Sigmoid colon (tissue), 7 donors: ENCODE measurements around the gene TDRD9. TPM values are rescaled to one million over a fixed set of nuclear protein-coding genes. Genes with fewer than 3 reads are reported as not detected.
A peak's percentile ranks its signal among the peaks of the same experiment; 100 is the strongest.

Source experiments
- DNase-seq: peaks from one replicate; pipeline ENCODE4 v3.0.0-alpha.2; 2019
- H3K27ac ChIP-seq, 4 donors: fragments of 200-600 bp; sonication (generic); one replicate each; pipeline ENCODE4 v1.5.1; 2016 to 2019; ENCODE audit warnings: mild to moderate bottlenecking in 1 of 4
- H3K27me3 ChIP-seq, 3 donors: fragments of 200-600 bp; sonication (generic); one replicate each; pipeline ENCODE4 v1.5.1; 2019; ENCODE audit warnings: mild to moderate bottlenecking in 1 of 3
- H3K36me3 ChIP-seq, 4 donors: fragments of 200-600 bp; sonication (generic); one replicate each; pipeline ENCODE4 v1.5.1; 2016 to 2019
- H3K4me1 ChIP-seq, 4 donors: fragments of 200-600 bp; sonication (generic); one replicate each; pipeline ENCODE4 v1.5.1; 2017 to 2019
- H3K4me3 ChIP-seq, 4 donors: fragments of 200-600 bp; sonication (generic); one replicate each; pipeline ENCODE4 v1.5.1; 2017 to 2019; ENCODE audit warnings: mild to moderate bottlenecking in 2 of 4, moderate library complexity in 1 of 4
- H3K9me3 ChIP-seq, 4 donors: fragments of 200-600 bp in 3 of 4; sonication (generic) in 3 of 4; one replicate each; pipeline versions ENCODE4 v1.5.1 to v1.6.1; 2013 to 2019
- EP300 ChIP-seq, 4 donors: sonication (generic); formaldehyde crosslinking; IDR thresholded peaks; one replicate each; pipeline ENCODE4 v1.6.1; 2017; ENCODE audit warnings: antibody characterized with exemption in 4 of 4
- POLR2A ChIP-seq, 2 donors: fragments of 450-650 bp; IDR thresholded peaks; one replicate each; pipeline ENCODE4 v1.6.1; 2016; ENCODE audit warnings: antibody characterized with exemption in 2 of 2, mild to moderate bottlenecking in 2 of 2, moderate library complexity in 2 of 2
- POLR2AphosphoS5 ChIP-seq, 4 donors: sonication (generic); formaldehyde crosslinking; IDR thresholded peaks; one replicate each; pipeline ENCODE4 v1.6.1; 2017; ENCODE audit warnings: antibody characterized with exemption in 4 of 4
- WGBS, 2 donors: extraction: QIAGEN DNeasy Blood & Tissue Kit; methylation state at CpG; one replicate each; pipeline ENCODE4 v1.1.7; 2013; 5-methylcytosine and 5-hydroxymethylcytosine counted together
- intact Hi-C: fragments of 100-400 bp; cut with DNase I; formaldehyde crosslinking; loops from one replicate; pipeline ENCODE4 v1.15.1; 2023
- polyA plus RNA-seq, 3 donors: library from polyadenylated mRNA; stranded (reverse); fragments of 200-250 nt; gene quantifications; one replicate each; pipeline ENCODE4 v1.2.3, GENCODE V29; 2013
- total RNA-seq, 4 donors: library from RNA; depleted of rRNA; stranded (reverse); fragments of >200 nt; gene quantifications; one replicate each; pipeline ENCODE4 v1.1.0, GENCODE V29; 2016
- TF ChIP-seq, protein P1 (sequence below), 4 experiments: fragments of 450-650 bp in 3 of 4; fragments of 200-600 bp in 1 of 4; IDR thresholded peaks; one replicate each; pipeline ENCODE4 v1.5.1; 2016 to 2019; ENCODE audit warnings: antibody characterized with exemption in 4 of 4, mild to moderate bottlenecking in 3 of 4, moderate library complexity in 2 of 4
- donor health status: healthy with polysubstance abuse.
- donor health status: Bipolar disorder and iron deficiency.
- donor health status: healthy.

Gene TDRD9
- total and polyA plus RNA-seq, 7 donors, result 0.58 to 4.6 (median 1.2) TPM

DNA sequence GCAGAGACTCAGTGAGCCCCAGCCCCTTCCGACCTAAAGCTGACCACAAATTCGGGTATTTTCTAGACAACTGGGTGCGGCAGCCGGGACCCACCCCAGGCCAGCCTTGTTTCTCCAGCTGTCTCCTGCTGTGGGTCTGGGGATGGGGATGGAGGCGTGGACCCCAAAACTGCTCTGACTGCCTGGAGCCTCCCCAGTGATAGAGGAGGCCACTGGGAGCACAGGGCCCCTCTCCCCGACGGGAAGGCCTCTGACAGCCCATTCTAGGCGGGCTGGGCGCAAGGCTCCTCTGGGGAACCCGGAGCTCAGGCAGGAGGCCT, 38.2 kb upstream of the TDRD9 start:
- no peak for DNase-seq
- intact Hi-C loops, result no loop called here
- TF ChIP-seq POLR2A (IDR thresholded peaks at IDR 0.05) (no peak), POLR2AphosphoS5 (IDR thresholded peaks at IDR 0.05) (no peak), EP300 (IDR thresholded peaks at IDR 0.05) (no peak)
- TF ChIP-seq, protein P1, sequence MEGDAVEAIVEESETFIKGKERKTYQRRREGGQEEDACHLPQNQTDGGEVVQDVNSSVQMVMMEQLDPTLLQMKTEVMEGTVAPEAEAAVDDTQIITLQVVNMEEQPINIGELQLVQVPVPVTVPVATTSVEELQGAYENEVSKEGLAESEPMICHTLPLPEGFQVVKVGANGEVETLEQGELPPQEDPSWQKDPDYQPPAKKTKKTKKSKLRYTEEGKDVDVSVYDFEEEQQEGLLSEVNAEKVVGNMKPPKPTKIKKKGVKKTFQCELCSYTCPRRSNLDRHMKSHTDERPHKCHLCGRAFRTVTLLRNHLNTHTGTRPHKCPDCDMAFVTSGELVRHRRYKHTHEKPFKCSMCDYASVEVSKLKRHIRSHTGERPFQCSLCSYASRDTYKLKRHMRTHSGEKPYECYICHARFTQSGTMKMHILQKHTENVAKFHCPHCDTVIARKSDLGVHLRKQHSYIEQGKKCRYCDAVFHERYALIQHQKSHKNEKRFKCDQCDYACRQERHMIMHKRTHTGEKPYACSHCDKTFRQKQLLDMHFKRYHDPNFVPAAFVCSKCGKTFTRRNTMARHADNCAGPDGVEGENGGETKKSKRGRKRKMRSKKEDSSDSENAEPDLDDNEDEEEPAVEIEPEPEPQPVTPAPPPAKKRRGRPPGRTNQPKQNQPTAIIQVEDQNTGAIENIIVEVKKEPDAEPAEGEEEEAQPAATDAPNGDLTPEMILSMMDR (IDR thresholded peaks at IDR 0.05), result no peak
- no peaks in the 10 kb centered on the region for H3K9me3 ChIP-seq
- H3K27ac ChIP-seq, result peak overlapping the region in 1 of 4 donors; percentile 3
- WGBS, 2 donors, result 66 to 82% methylated on average over 10 of the region's 10 CpGs
- no peaks in the 10 kb centered on the region for H3K4me1 ChIP-seq
- H3K36me3 ChIP-seq, result no peaks in the 10 kb centered on the region
- no peak overlapping the region for H3K4me3 ChIP-seq
- no peaks in the 10 kb centered on the region for H3K27me3 ChIP-seq

DNA sequence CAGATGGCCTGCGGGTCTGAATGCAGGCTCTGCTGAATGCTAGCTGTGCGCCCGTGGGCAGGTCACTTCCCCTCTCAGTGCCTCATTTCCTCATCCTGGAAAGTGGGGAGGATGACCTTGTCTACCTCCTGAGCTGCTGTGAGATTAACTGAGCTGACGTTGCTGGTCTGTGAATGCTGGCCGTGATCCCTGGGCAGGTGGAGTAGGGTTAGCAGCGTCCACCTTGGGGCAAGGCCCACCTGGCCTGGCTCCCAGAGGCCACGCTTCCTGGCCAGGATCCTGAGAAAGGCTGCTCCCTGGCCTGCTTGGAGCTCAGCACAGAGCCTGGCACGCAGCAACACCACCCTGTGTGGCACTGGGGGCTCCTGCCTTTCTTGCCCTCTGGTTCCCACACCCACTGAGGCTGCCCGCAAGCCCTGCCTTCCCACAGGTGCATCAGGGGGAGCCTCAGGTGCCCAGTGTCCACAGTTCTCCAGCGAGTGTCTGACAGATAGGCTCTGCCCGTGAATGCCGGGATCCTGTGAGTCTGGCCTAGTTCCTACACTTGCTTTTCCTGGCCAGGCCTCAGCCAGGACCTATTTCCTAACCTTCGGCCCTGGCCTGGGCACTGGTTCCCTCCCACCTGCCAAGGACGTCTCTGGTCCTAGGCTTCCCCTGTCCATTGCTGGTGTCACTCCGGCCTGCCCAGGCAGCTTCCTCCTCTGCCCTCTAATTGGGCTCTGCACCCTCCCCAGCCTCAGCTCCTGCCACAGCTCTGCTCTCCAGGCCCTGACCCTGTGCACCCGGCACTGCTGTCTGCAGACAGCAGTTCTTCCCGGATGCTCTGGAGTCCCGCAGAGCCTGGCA, 37.2 kb upstream of the TDRD9 start:
- H3K4me1 ChIP-seq, result no peaks in the 10 kb centered on the region
- TF ChIP-seq EP300 (IDR thresholded peaks at IDR 0.05) (no peak), POLR2AphosphoS5 (IDR thresholded peaks at IDR 0.05) (no peak)
- TF ChIP-seq, protein P1 (IDR thresholded peaks at IDR 0.05), result no peak

DNA sequence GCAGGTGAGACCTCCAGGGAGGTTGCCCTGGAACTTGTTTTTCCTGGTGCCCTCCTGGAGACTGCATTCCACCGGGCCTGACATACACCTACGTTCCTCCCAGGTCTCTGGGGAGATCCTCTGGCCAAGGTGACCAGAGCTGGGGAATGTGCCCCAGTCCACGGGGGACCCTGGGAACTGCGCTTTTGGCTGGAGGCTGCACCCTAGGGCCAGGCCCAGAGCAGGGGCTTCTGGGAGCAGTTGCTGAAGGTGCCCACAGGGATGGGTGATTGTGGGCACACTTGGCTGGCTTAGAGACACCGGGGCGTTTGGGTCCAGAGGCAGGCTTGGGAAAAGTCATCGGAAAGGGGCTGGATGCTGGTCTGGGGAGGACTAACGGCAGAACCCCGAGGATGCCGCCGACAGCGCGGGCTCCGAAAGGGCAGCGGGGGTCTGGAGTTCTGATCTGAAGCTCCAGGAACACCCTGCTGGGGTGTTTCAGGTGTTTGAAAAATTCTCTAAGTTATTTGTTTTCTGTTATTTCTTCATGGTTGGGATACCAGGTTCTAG, 36.5 kb upstream of the TDRD9 start:
- Histone ChIP-seq H3K27me3 (no peaks in the 10 kb centered on the region), H3K4me1 (peaks cover 0 to under 1% (median 0%) of the 10 kb centered on the region in 4 donors), H3K9me3 (no peaks in the 10 kb centered on the region), H3K27ac (no peak overlapping the region), H3K4me3 (no peak overlapping the region), H3K36me3 (no peaks in the 10 kb centered on the region)
- no peak for DNase-seq
- TF ChIP-seq POLR2AphosphoS5 (IDR thresholded peaks at IDR 0.05), result no peak
- no peak for TF ChIP-seq EP300 (IDR thresholded peaks at IDR 0.05)
- TF ChIP-seq, protein P1 (IDR thresholded peaks at IDR 0.05), result no peak
- TF ChIP-seq POLR2A (IDR thresholded peaks at IDR 0.05), result no peak
- intact Hi-C loops, result no loop called here
- 87 to 92% methylated on average over 15 of the region's 15 CpGs for WGBS, 2 donors

More for the DNA sequence above, 37.2 kb upstream of the TDRD9 start:
- Histone ChIP-seq H3K27ac (peak overlapping the region in 1 of 4 donors; percentile 32), H3K9me3 (no peaks in the 10 kb centered on the region), H3K36me3 (no peaks in the 10 kb centered on the region), H3K4me3 (no peak overlapping the region), H3K27me3 (no peaks in the 10 kb centered on the region)
- 70 to 81% methylated on average over 18 of the region's 18 CpGs for WGBS, 2 donors
- no peak for DNase-seq
- intact Hi-C loops, result no loop called here

DNA sequence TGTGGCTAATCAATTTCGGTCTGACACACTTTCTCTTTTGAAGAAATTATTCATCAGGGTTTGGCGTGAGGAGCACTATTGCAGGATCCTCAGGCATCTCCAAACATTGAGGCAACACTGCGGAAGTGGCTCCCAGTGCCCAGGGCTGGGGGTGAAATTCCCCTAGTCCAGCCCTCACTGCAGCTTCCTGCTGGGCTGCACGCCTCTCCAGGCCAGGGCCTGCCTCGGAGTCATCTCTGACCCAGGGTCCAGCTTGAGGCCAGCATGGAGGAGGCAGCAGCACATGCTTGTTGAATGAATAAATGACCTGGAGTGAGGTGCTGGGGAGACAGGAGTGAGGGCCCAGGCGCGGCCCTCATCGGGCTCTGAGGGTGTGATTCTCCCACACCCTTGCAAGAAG, 36.0 kb upstream of the TDRD9 start:
- no peak for TF ChIP-seq EP300 (IDR thresholded peaks at IDR 0.05)
- TF ChIP-seq POLR2A (IDR thresholded peaks at IDR 0.05), result no peak
- no peak for TF ChIP-seq POLR2AphosphoS5 (IDR thresholded peaks at IDR 0.05)
- TF ChIP-seq, protein P1 (IDR thresholded peaks at IDR 0.05), result no peak
- 77 to 88% methylated on average over 8 of the region's 8 CpGs for WGBS, 2 donors
- no peak for DNase-seq
- Histone ChIP-seq H3K27ac (no peak overlapping the region), H3K4me3 (no peak overlapping the region), H3K9me3 (no peaks in the 10 kb centered on the region), H3K27me3 (no peaks in the 10 kb centered on the region), H3K4me1 (peaks cover 0 to 5% (median 2%) of the 10 kb centered on the region in 4 donors), H3K36me3 (no peaks in the 10 kb centered on the region)
- intact Hi-C loops, result no loop called here
